ENCODE results near the gene PARD6A.

The PARD6A gene

GRCh38 chr16:67660564-67661028, at the start of gene PARD6A:
Gene PARD6A, plus strand, starts transcription at chr16:67660960. Its CDS starts 79 bp downstream, at chr16:67661039.
- Histone ChIP-seq H3K36me3 (ENCODE audit: control insufficient read depth in 5 of 5, insufficient read depth in 5 of 5, low read length in 5 of 5) (peaks cover 0 to 43% (median 21%) of the 10 kb centered on the region in 5 donors), H3K9ac (ENCODE audit: low read length in 5 of 5) (peak within 1 kb of the TSS in 4 of 5 donors; percentile 70 to 88 (median 79)), H3K27me3 (ENCODE audit: control insufficient read depth in 5 of 5, insufficient read depth in 4 of 5, low read length in 5 of 5) (peaks cover 0 to 7% (median 0%) of the 10 kb centered on the region in 5 donors), H3K4me1 (ENCODE audit: control insufficient read depth in 5 of 5, insufficient read depth in 5 of 5, low read length in 5 of 5) (peaks cover 0 to 30% (median 25%) of the 10 kb centered on the region in 5 donors), H3K27ac (ENCODE audit: low read depth, low read length) (peak within 1 kb of the TSS; percentile 81), H3K9me3 (ENCODE audit: control insufficient read depth in 5 of 5, low read length in 5 of 5) (no peaks in the 10 kb centered on the region), H3K4me3 (ENCODE audit: low read depth in 1 of 5, low read length in 5 of 5) (peak within 1 kb of the TSS; percentile 80 to 97 (median 93))

- H3K36me3 ChIP-seq (ENCODE audit: control insufficient read depth in 5 of 5, insufficient read depth in 5 of 5, low read length in 5 of 5): peaks cover 23 to 67% (median 55%) of the 10 kb centered on the region in 5 donors
- H3K9me3 ChIP-seq (ENCODE audit: control insufficient read depth in 5 of 5, low read length in 5 of 5): no peaks in the 10 kb centered on the region
- H3K27me3 ChIP-seq (ENCODE audit: control insufficient read depth in 5 of 5, insufficient read depth in 4 of 5, low read length in 5 of 5): no peaks in the 10 kb centered on the region
- no peak overlapping the region for H3K9ac ChIP-seq (ENCODE audit: low read length in 5 of 5)
- H3K27ac ChIP-seq (ENCODE audit: low read depth, low read length): no peak overlapping the region
- no peak overlapping the region for H3K4me3 ChIP-seq (ENCODE audit: low read depth in 1 of 5, low read length in 5 of 5)
- no peaks in the 10 kb centered on the region for H3K4me1 ChIP-seq (ENCODE audit: control insufficient read depth in 5 of 5, insufficient read depth in 5 of 5, low read length in 5 of 5)
These were observed 47.0 kb upstream of the PARD6A start for GRCh38 chr16:67613808-67614207.

- H3K9ac ChIP-seq (ENCODE audit: low read length in 5 of 5): no peak overlapping the region
- no peaks in the 10 kb centered on the region for H3K27me3 ChIP-seq (ENCODE audit: control insufficient read depth in 5 of 5, insufficient read depth in 4 of 5, low read length in 5 of 5)
- peaks cover 18 to 86% (median 69%) of the 10 kb centered on the region in 5 donors for H3K36me3 ChIP-seq (ENCODE audit: control insufficient read depth in 5 of 5, insufficient read depth in 5 of 5, low read length in 5 of 5)
- H3K4me1 ChIP-seq (ENCODE audit: control insufficient read depth in 5 of 5, insufficient read depth in 5 of 5, low read length in 5 of 5): peaks cover 0 to 5% (median 0%) of the 10 kb centered on the region in 5 donors
- H3K9me3 ChIP-seq (ENCODE audit: control insufficient read depth in 5 of 5, low read length in 5 of 5): no peaks in the 10 kb centered on the region
- no peak overlapping the region for H3K4me3 ChIP-seq (ENCODE audit: low read depth in 1 of 5, low read length in 5 of 5)
- H3K27ac ChIP-seq (ENCODE audit: low read depth, low read length): no peak overlapping the region
These were observed 32.5 kb upstream of the PARD6A start for GRCh38 chr16:67628216-67628615.

GRCh38 chr16:67632415-67633172, 28.2 kb upstream of the PARD6A start:
- Histone ChIP-seq H3K9ac (ENCODE audit: low read length in 5 of 5) (no peak overlapping the region), H3K4me3 (ENCODE audit: low read depth in 1 of 5, low read length in 5 of 5) (no peak overlapping the region), H3K4me1 (ENCODE audit: control insufficient read depth in 5 of 5, insufficient read depth in 5 of 5, low read length in 5 of 5) (peaks cover 0 to 5% (median 0%) of the 10 kb centered on the region in 5 donors), H3K27me3 (ENCODE audit: control insufficient read depth in 5 of 5, insufficient read depth in 4 of 5, low read length in 5 of 5) (no peaks in the 10 kb centered on the region), H3K9me3 (ENCODE audit: control insufficient read depth in 5 of 5, low read length in 5 of 5) (no peaks in the 10 kb centered on the region), H3K36me3 (ENCODE audit: control insufficient read depth in 5 of 5, insufficient read depth in 5 of 5, low read length in 5 of 5) (peaks cover 16 to 85% (median 61%) of the 10 kb centered on the region in 5 donors), H3K27ac (ENCODE audit: low read depth, low read length) (no peak overlapping the region)

- Histone ChIP-seq H3K36me3 (ENCODE audit: control insufficient read depth in 5 of 5, insufficient read depth in 5 of 5, low read length in 5 of 5) (peaks cover 11 to 73% (median 49%) of the 10 kb centered on the region in 5 donors), H3K9ac (ENCODE audit: low read length in 5 of 5) (no peak overlapping the region), H3K27me3 (ENCODE audit: control insufficient read depth in 5 of 5, insufficient read depth in 4 of 5, low read length in 5 of 5) (no peaks in the 10 kb centered on the region), H3K4me3 (ENCODE audit: low read depth in 1 of 5, low read length in 5 of 5) (no peak overlapping the region), H3K27ac (ENCODE audit: low read depth, low read length) (no peak overlapping the region), H3K4me1 (ENCODE audit: control insufficient read depth in 5 of 5, insufficient read depth in 5 of 5, low read length in 5 of 5) (peaks cover 0 to 7% (median 1%) of the 10 kb centered on the region in 5 donors), H3K9me3 (ENCODE audit: control insufficient read depth in 5 of 5, low read length in 5 of 5) (no peaks in the 10 kb centered on the region)
These were observed 24.0 kb upstream of the PARD6A start for GRCh38 chr16:67636713-67637112.

GRCh38 chr16:67637625-67638024, 23.1 kb upstream of the PARD6A start:
- Histone ChIP-seq H3K36me3 (ENCODE audit: control insufficient read depth in 5 of 5, insufficient read depth in 5 of 5, low read length in 5 of 5) (peaks cover 11 to 63% (median 41%) of the 10 kb centered on the region in 5 donors), H3K4me3 (ENCODE audit: low read depth in 1 of 5, low read length in 5 of 5) (no peak overlapping the region), H3K9me3 (ENCODE audit: control insufficient read depth in 5 of 5, low read length in 5 of 5) (no peaks in the 10 kb centered on the region), H3K9ac (ENCODE audit: low read length in 5 of 5) (no peak overlapping the region), H3K4me1 (ENCODE audit: control insufficient read depth in 5 of 5, insufficient read depth in 5 of 5, low read length in 5 of 5) (peaks cover 0 to 11% (median 6%) of the 10 kb centered on the region in 5 donors), H3K27ac (ENCODE audit: low read depth, low read length) (no peak overlapping the region), H3K27me3 (ENCODE audit: control insufficient read depth in 5 of 5, insufficient read depth in 4 of 5, low read length in 5 of 5) (no peaks in the 10 kb centered on the region)

- H3K9me3 ChIP-seq (ENCODE audit: control insufficient read depth in 5 of 5, low read length in 5 of 5): no peaks in the 10 kb centered on the region
- H3K4me1 ChIP-seq (ENCODE audit: control insufficient read depth in 5 of 5, insufficient read depth in 5 of 5, low read length in 5 of 5): peaks cover 0 to 22% (median 12%) of the 10 kb centered on the region in 5 donors
- H3K4me3 ChIP-seq (ENCODE audit: low read depth in 1 of 5, low read length in 5 of 5): no peak overlapping the region
- peaks cover 8 to 29% (median 23%) of the 10 kb centered on the region in 5 donors for H3K36me3 ChIP-seq (ENCODE audit: control insufficient read depth in 5 of 5, insufficient read depth in 5 of 5, low read length in 5 of 5)
- peaks cover 14 to 20% (median 18%) of the 10 kb centered on the region in 5 donors for H3K27me3 ChIP-seq (ENCODE audit: control insufficient read depth in 5 of 5, insufficient read depth in 4 of 5, low read length in 5 of 5)
- H3K27ac ChIP-seq (ENCODE audit: low read depth, low read length): no peak overlapping the region
- H3K9ac ChIP-seq (ENCODE audit: low read length in 5 of 5): no peak overlapping the region
These were observed 18.7 kb upstream of the PARD6A start for GRCh38 chr16:67641779-67642708.

- Histone ChIP-seq H3K27me3 (ENCODE audit: control insufficient read depth in 5 of 5, insufficient read depth in 4 of 5, low read length in 5 of 5) (peaks cover 26 to 36% (median 31%) of the 10 kb centered on the region in 5 donors), H3K9ac (ENCODE audit: low read length in 5 of 5) (no peak overlapping the region), H3K36me3 (ENCODE audit: control insufficient read depth in 5 of 5, insufficient read depth in 5 of 5, low read length in 5 of 5) (peaks cover 0 to 9% (median 4%) of the 10 kb centered on the region in 5 donors), H3K4me1 (ENCODE audit: control insufficient read depth in 5 of 5, insufficient read depth in 5 of 5, low read length in 5 of 5) (peaks cover 0 to 28% (median 15%) of the 10 kb centered on the region in 5 donors), H3K9me3 (ENCODE audit: control insufficient read depth in 5 of 5, low read length in 5 of 5) (no peaks in the 10 kb centered on the region), H3K27ac (ENCODE audit: low read depth, low read length) (no peak overlapping the region), H3K4me3 (ENCODE audit: low read depth in 1 of 5, low read length in 5 of 5) (no peak overlapping the region)
These were observed 16.7 kb upstream of the PARD6A start for GRCh38 chr16:67644038-67644437.

- no peaks in the 10 kb centered on the region for H3K9me3 ChIP-seq (ENCODE audit: control insufficient read depth in 5 of 5, low read length in 5 of 5)
- peak overlapping the region in 1 of 5 donors; percentile 51 for H3K4me3 ChIP-seq (ENCODE audit: low read depth in 1 of 5, low read length in 5 of 5)
- H3K4me1 ChIP-seq (ENCODE audit: control insufficient read depth in 5 of 5, insufficient read depth in 5 of 5, low read length in 5 of 5): peaks cover 4 to 39% (median 24%) of the 10 kb centered on the region in 5 donors
- peaks cover 26 to 48% (median 40%) of the 10 kb centered on the region in 5 donors for H3K27me3 ChIP-seq (ENCODE audit: control insufficient read depth in 5 of 5, insufficient read depth in 4 of 5, low read length in 5 of 5)
- no peak overlapping the region for H3K27ac ChIP-seq (ENCODE audit: low read depth, low read length)
- no peaks in the 10 kb centered on the region for H3K36me3 ChIP-seq (ENCODE audit: control insufficient read depth in 5 of 5, insufficient read depth in 5 of 5, low read length in 5 of 5)
- H3K9ac ChIP-seq (ENCODE audit: low read length in 5 of 5): no peak overlapping the region
These were observed 15.2 kb upstream of the PARD6A start for GRCh38 chr16:67645397-67646121.
